Karpas-422 (cell line): Measurements from ENCODE around the gene M6PR. TPM values are rescaled to one million over a fixed set of nuclear protein-coding genes. Genes with fewer than 3 reads are reported as not detected.

Experiments used
- DNase-seq: peaks from one replicate; pipeline ENCODE4 v3.0.0-alpha.2; 2015
- H2AFZ ChIP-seq: fragments of 200-600 bp; sonication (generic); 2 replicates; pipeline ENCODE4 v1.6.1; 2014; ENCODE audit warnings: antibody characterized with exemption, low read length, mixed read lengths
- H3K27ac ChIP-seq: fragments of 200-600 bp; sonication (generic); 2 replicates; pipeline ENCODE4 v1.5.1; 2014; ENCODE audit warnings: mild to moderate bottlenecking, low read length, moderate library complexity
- H3K27me3 ChIP-seq: fragments of 200-600 bp; sonication (generic); 2 replicates; pipeline ENCODE4 v1.6.1; 2014; ENCODE audit warnings: low read length, mixed read lengths
- H3K36me3 ChIP-seq: fragments of 200-600 bp; sonication (generic); 2 replicates; pipeline ENCODE4 v1.6.1; 2014; ENCODE audit warnings: low read length, mixed read lengths; ENCODE audit not compliant: insufficient read depth
- H3K4me1 ChIP-seq: fragments of 200-600 bp; sonication (generic); 2 replicates; pipeline ENCODE4 v1.6.1; 2014; ENCODE audit warnings: mild to moderate bottlenecking, low read length, mixed read lengths
- H3K4me2 ChIP-seq: fragments of 200-600 bp; sonication (generic); 2 replicates; pipeline ENCODE4 v1.6.1; 2014; ENCODE audit warnings: low read length, low read depth, mild to moderate bottlenecking; ENCODE audit not compliant: poor library complexity, severe bottlenecking
- H3K4me3 ChIP-seq: fragments of 200-600 bp; sonication (generic); 2 replicates; pipeline ENCODE4 v1.5.1; 2014; ENCODE audit warnings: mild to moderate bottlenecking, antibody characterized with exemption, low read length, mixed read lengths
- H3K79me2 ChIP-seq: fragments of 200-600 bp; sonication (generic); 2 replicates; pipeline ENCODE4 v1.6.1; 2014; ENCODE audit warnings: mild to moderate bottlenecking, low read length, mixed read lengths
- H3K9ac ChIP-seq: fragments of 200-600 bp; sonication (generic); 2 replicates; pipeline ENCODE4 v1.6.0; 2014; ENCODE audit warnings: low read length
- H3K9me2 ChIP-seq: fragments of 200-600 bp; sonication (generic), shearing (Covaris generic); replicated peaks from 2 replicates; pipeline ENCODE4 v1.6.0; 2014; ENCODE audit warnings: mild to moderate bottlenecking, low read length, moderate library complexity; ENCODE audit not compliant: insufficient read depth
- H3K9me3 ChIP-seq: fragments of 300-700, 200-600 bp; sonication (generic); 2 replicates; pipeline ENCODE4 v1.6.1; 2014; ENCODE audit warnings: low read length, mixed read lengths
- H4K20me1 ChIP-seq: fragments of 200-600 bp; sonication (generic); 2 replicates; pipeline ENCODE4 v1.6.1; 2014; ENCODE audit warnings: mild to moderate bottlenecking, antibody characterized with exemption, low read length, low read depth; ENCODE audit not compliant: insufficient read depth
- total RNA-seq: library from RNA; depleted of rRNA; stranded (reverse); fragments of >200 nt; shearing (Covaris generic); gene quantifications from 2 replicates; pipeline ENCODE4 v1.2.3, GENCODE V29; 2014; ENCODE audit warnings: low replicate concordance

Gene M6PR
- total RNA-seq, 1 experiment from 2014 or later, result 271 TPM

DNA sequence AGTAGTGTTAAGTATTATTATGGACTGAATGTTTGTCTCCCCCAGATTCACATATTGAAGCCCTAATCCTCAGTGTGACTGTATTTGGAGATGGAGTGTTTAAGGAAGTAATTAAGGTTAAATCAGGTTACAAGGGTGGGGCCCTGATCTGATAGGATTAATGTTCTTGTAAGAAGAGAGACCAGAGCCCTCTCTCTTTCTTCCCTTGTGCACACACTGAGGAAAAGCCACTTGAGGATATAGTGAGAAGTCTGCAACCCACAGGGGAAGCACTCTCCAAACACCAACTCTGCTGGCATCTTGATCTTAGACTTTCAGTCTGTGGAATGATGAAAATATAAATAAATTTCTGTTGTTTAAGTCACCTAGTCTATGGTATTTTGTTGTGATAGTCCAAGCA, 37.7 kb upstream of the M6PR start:
- H3K4me3 ChIP-seq, result no peak overlapping the region

GRCh38 chr12:8985213-8985754, 35.8 kb upstream of the M6PR start:
- no peaks in the 10 kb centered on the region for H3K27me3 ChIP-seq
- H4K20me1 ChIP-seq, result no peaks in the 10 kb centered on the region
- no peak overlapping the region for H3K4me3 ChIP-seq
- no peak overlapping the region for H3K27ac ChIP-seq
- DNase-seq, result peak; percentile 41
- H3K79me2 ChIP-seq, result peaks cover 8% of the 10 kb centered on the region; the same call in 1 of the 2 replicates
- H3K4me1 ChIP-seq, result peaks cover 22% of the 10 kb centered on the region
- no peak overlapping the region for H2AFZ ChIP-seq
- no peak overlapping the region for H3K9ac ChIP-seq
- H3K9me3 ChIP-seq, result no peaks in the 10 kb centered on the region; the same call in 1 of the 2 replicates
- H3K4me2 ChIP-seq, result no peak overlapping the region
- H3K9me2 ChIP-seq, result no peaks in the 10 kb centered on the region
- H3K36me3 ChIP-seq, result no peaks in the 10 kb centered on the region

More for the DNA sequence above, 37.7 kb upstream of the M6PR start:
- Histone ChIP-seq H4K20me1 (no peaks in the 10 kb centered on the region), H3K27me3 (no peaks in the 10 kb centered on the region), H3K9ac (no peak overlapping the region), H3K36me3 (no peaks in the 10 kb centered on the region), H3K27ac (no peak overlapping the region), H2AFZ (no peak overlapping the region), H3K4me1 (peaks cover 26% of the 10 kb centered on the region), H3K4me2 (peak overlapping the region; percentile 16), H3K9me2 (no peaks in the 10 kb centered on the region), H3K9me3 (no peaks in the 10 kb centered on the region), H3K79me2 (0 out of 2 replicates have a peak, but pooled peaks cover 5% of the 10 kb centered on the region)
- DNase-seq, result no peak

GRCh38 chr12:8980137-8980536, 30.7 kb upstream of the M6PR start:
- Histone ChIP-seq H3K4me1 (no peaks in the 10 kb centered on the region), H3K4me2 (no peak overlapping the region), H4K20me1 (no peaks in the 10 kb centered on the region), H2AFZ (no peak overlapping the region), H3K9me2 (no peaks in the 10 kb centered on the region), H3K9me3 (peaks cover 3% of the 10 kb centered on the region), H3K4me3 (no peak overlapping the region), H3K79me2 (peaks cover 7% of the 10 kb centered on the region; the same call in 1 of the 2 replicates), H3K36me3 (no peaks in the 10 kb centered on the region), H3K27me3 (no peaks in the 10 kb centered on the region), H3K9ac (no peak overlapping the region), H3K27ac (no peak overlapping the region)
- DNase-seq, result no peak

GRCh38 chr12:8970432-8970831, 21.0 kb upstream of the M6PR start:
- Histone ChIP-seq H3K27me3 (no peaks in the 10 kb centered on the region), H3K9me2 (no peaks in the 10 kb centered on the region), H4K20me1 (no peaks in the 10 kb centered on the region), H3K79me2 (no peaks in the 10 kb centered on the region), H3K36me3 (no peaks in the 10 kb centered on the region), H3K9ac (no peak overlapping the region), H2AFZ (peak overlapping the region; percentile 7; the same call in 1 of the 2 replicates), H3K27ac (no peak overlapping the region), H3K9me3 (peaks cover 12% of the 10 kb centered on the region), H3K4me1 (no peaks in the 10 kb centered on the region), H3K4me3 (no peak overlapping the region), H3K4me2 (no peak overlapping the region)
- no peak for DNase-seq

GRCh38 chr12:8969861-8970411, 20.5 kb upstream of the M6PR start:
- Histone ChIP-seq H3K4me1 (no peaks in the 10 kb centered on the region), H4K20me1 (no peaks in the 10 kb centered on the region), H3K36me3 (no peaks in the 10 kb centered on the region), H3K27ac (no peak overlapping the region), H3K9me3 (peaks cover 12% of the 10 kb centered on the region), H3K27me3 (no peaks in the 10 kb centered on the region), H3K4me3 (no peak overlapping the region), H3K79me2 (no peaks in the 10 kb centered on the region), H2AFZ (peak overlapping the region; percentile 7; the same call in 1 of the 2 replicates), H3K9ac (no peak overlapping the region), H3K4me2 (no peak overlapping the region), H3K9me2 (no peaks in the 10 kb centered on the region)
- DNase-seq, result no peak

GRCh38 chr12:8968761-8969160, 19.3 kb upstream of the M6PR start:
- no peak overlapping the region for H3K27ac ChIP-seq

GRCh38 chr12:8960176-8960575, 10.7 kb upstream of the M6PR start:
- no peaks in the 10 kb centered on the region for H4K20me1 ChIP-seq
- no peak overlapping the region for H3K4me3 ChIP-seq
- no peaks in the 10 kb centered on the region for H3K4me1 ChIP-seq
- H3K4me2 ChIP-seq, result no peak overlapping the region
- H3K9me2 ChIP-seq, result no peaks in the 10 kb centered on the region
- H3K9me3 ChIP-seq, result no peaks in the 10 kb centered on the region
- peaks cover 22% of the 10 kb centered on the region for H3K36me3 ChIP-seq
- H3K27ac ChIP-seq, result no peak overlapping the region
- DNase-seq, result no peak
- H3K79me2 ChIP-seq, result peaks cover 16% of the 10 kb centered on the region
- H3K9ac ChIP-seq, result no peak overlapping the region
- no peaks in the 10 kb centered on the region for H3K27me3 ChIP-seq
- H2AFZ ChIP-seq, result no peak overlapping the region

More at GRCh38 chr12:8968761-8969160, 19.3 kb upstream of the M6PR start:
- Histone ChIP-seq H3K4me1 (no peaks in the 10 kb centered on the region), H3K79me2 (no peaks in the 10 kb centered on the region), H3K36me3 (no peaks in the 10 kb centered on the region), H3K27me3 (no peaks in the 10 kb centered on the region), H2AFZ (no peak overlapping the region), H3K9ac (no peak overlapping the region), H3K4me3 (no peak overlapping the region), H3K9me3 (peaks cover 12% of the 10 kb centered on the region), H3K9me2 (no peaks in the 10 kb centered on the region), H3K4me2 (no peak overlapping the region), H4K20me1 (no peaks in the 10 kb centered on the region)
- no peak for DNase-seq

- H3K9me2 ChIP-seq, result no peaks in the 10 kb centered on the region
- no peaks in the 10 kb centered on the region for H3K9me3 ChIP-seq
- H4K20me1 ChIP-seq, result no peaks in the 10 kb centered on the region
- no peak overlapping the region for H3K9ac ChIP-seq
- H3K4me1 ChIP-seq, result no peaks in the 10 kb centered on the region
- H3K27me3 ChIP-seq, result no peaks in the 10 kb centered on the region
- H3K4me2 ChIP-seq, result no peak overlapping the region
- peaks cover 29% of the 10 kb centered on the region for H3K36me3 ChIP-seq
- no peak overlapping the region for H3K27ac ChIP-seq
- H3K79me2 ChIP-seq, result peaks cover 19% of the 10 kb centered on the region
- no peak for DNase-seq
- no peak overlapping the region for H3K4me3 ChIP-seq
- H2AFZ ChIP-seq, result no peak overlapping the region
Measured at GRCh38 chr12:8958066-8958465, 8.6 kb upstream of the M6PR start.
